ENCODE results near the gene PALD1. TPM values are rescaled to one million over a fixed set of nuclear protein-coding genes. Genes with fewer than 3 reads are reported as not detected.

Gene PALD1
- polyA plus RNA-seq, 2 of the 4 experiments (the other 2 are of a cell fraction) = 3.6 to 5.5 TPM

- CTCF ChIA-PET = interaction anchor here (0.8 to 2.2 kb wide), 6 partner anchors 11 to 46 kb away, joined by 3 to 7 read pairs (median 4); no protein-coding TSS in a partner anchor
- 91% methylated on average over 6 of the region's 6 CpGs for WGBS (ENCODE audit: missing lambda C conversion rate)
Measured at GRCh38 chr10:70507966-70508365, 29.4 kb downstream of the PALD1 start.

GRCh38 chr10:70508912-70509756, 30.6 kb downstream of the PALD1 start:
- TF ChIP-seq HMGXB4 (CRISPR knock-in tag; IDR thresholded peaks at IDR 0.05; ENCODE audit: borderline replicate concordance) = no peak
- TF ChIP-seq SMC3 (IDR thresholded peaks at IDR 0.05) = no peak
- TF ChIP-seq CEBPB (IDR thresholded peaks at IDR 0.05) = no peak
- TF ChIP-seq POLR2AphosphoS2 (conservative IDR thresholded peaks at IDR 0.05; ENCODE audit: low read length) = no peak
- TF ChIP-seq MAX (IDR thresholded peaks at IDR 0.05) = no peak
- no peak for TF ChIP-seq EHF (CRISPR knock-in tag; IDR thresholded peaks at IDR 0.05)
- TF ChIP-seq RNF2 (IDR thresholded peaks at IDR 0.05; ENCODE audit: borderline replicate concordance, low read depth) = no peak
- no peak for TF ChIP-seq KDM5A (IDR thresholded peaks at IDR 0.05)
- no peak for TF ChIP-seq TFCP2L1 (CRISPR knock-in tag; IDR thresholded peaks at IDR 0.05)
- TF ChIP-seq BHLHE40 (IDR thresholded peaks at IDR 0.05; ENCODE audit: low read depth, low read length) = no peak
- Histone ChIP-seq H3K27ac (no peak overlapping the region), H3K4me3 (no peak overlapping the region), H3K4me2 (no peak overlapping the region), H3K4me1 (no peaks in the 10 kb centered on the region), H3K9me3 (no peaks in the 10 kb centered on the region)
- FAIRE-seq (no peak), DNase-seq (ENCODE audit: low read depth in 1 of 2, low spot score in 1 of 2) (no peak), ATAC-seq (no peak; a peak in 1 of 6 replicates)
- CTCF ChIA-PET = interaction anchor here (1.3 to 2.4 kb wide), 3 partner anchors 10 to 48 kb away, joined by 4 to 7 read pairs (median 6); no protein-coding TSS in a partner anchor
- POLR2A ChIA-PET = no interaction called here
- 83% methylated on average over 12 of the region's 14 CpGs for WGBS (ENCODE audit: missing lambda C conversion rate)

More at GRCh38 chr10:70507966-70508365, 29.4 kb downstream of the PALD1 start:
- no peaks in the 10 kb centered on the region for H3K9me3 ChIP-seq
- no peaks in the 10 kb centered on the region for H3K4me1 ChIP-seq
- DNase-seq (ENCODE audit: low read depth in 1 of 2, low spot score in 1 of 2) = no peak
- H3K4me3 ChIP-seq = no peak overlapping the region
- H3K27ac ChIP-seq = no peak overlapping the region
- no peak overlapping the region for H3K4me2 ChIP-seq
- no peak for FAIRE-seq
- ATAC-seq = no peak
- TF ChIP-seq HOXB13 (CRISPR knock-in tag; IDR thresholded peaks at IDR 0.05; ENCODE audit: low read depth) (no peak), ELK1 (IDR thresholded peaks at IDR 0.05; ENCODE audit: low read depth, low read length) (no peak), RARB (CRISPR knock-in tag; IDR thresholded peaks at IDR 0.05) (no peak), CBX8 (IDR thresholded peaks at IDR 0.05) (no peak), SMC3 (IDR thresholded peaks at IDR 0.05) (no peak)
- POLR2A ChIA-PET = no interaction called here

GRCh38 chr10:70509757-70510147, 31.2 kb downstream of the PALD1 start:
- Histone ChIP-seq H3K4me2 (no peak overlapping the region), H3K4me1 (no peaks in the 10 kb centered on the region), H3K4me3 (no peak overlapping the region), H3K27ac (no peak overlapping the region), H3K9me3 (no peaks in the 10 kb centered on the region)
- ChIA-PET CTCF (interaction anchor here (1.3 to 2.4 kb wide), 3 partner anchors 11 to 48 kb away, joined by 4 to 7 read pairs (median 6); no protein-coding TSS in a partner anchor), POLR2A (no interaction called here)
- TF ChIP-seq HEYL (CRISPR knock-in tag; IDR thresholded peaks at IDR 0.05) = no peak
- no peak for TF ChIP-seq RARB (CRISPR knock-in tag; IDR thresholded peaks at IDR 0.05)
- no peak for TF ChIP-seq REST (IDR thresholded peaks at IDR 0.05)
- no peak for TF ChIP-seq HOXB5 (CRISPR knock-in tag; IDR thresholded peaks at IDR 0.05)
- TF ChIP-seq NPAS2 (CRISPR knock-in tag; IDR thresholded peaks at IDR 0.05; ENCODE audit: borderline replicate concordance) = no peak
- TF ChIP-seq CEBPB (IDR thresholded peaks at IDR 0.05) = no peak
- no peak for TF ChIP-seq ZFP36 (IDR thresholded peaks at IDR 0.05; ENCODE audit: borderline replicate concordance, partially characterized antibody)
- FAIRE-seq (no peak), ATAC-seq (no peak), DNase-seq (ENCODE audit: low read depth in 1 of 2, low spot score in 1 of 2) (no peak)
- 90% methylated on average over 7 of the region's 7 CpGs for WGBS (ENCODE audit: missing lambda C conversion rate)

Data from A549 (cell line).